Bone marrow (tissue), 2 donors: ENCODE results near the gene SCRT2.
"Not testable (repeated sequence)": the region's sequence is repeated elsewhere in the genome, so short reads cannot be mapped to it uniquely, and the experiment has no call there.

Experiments
- DNase-seq, 2 donors: peaks; one replicate each; lab custom pipeline; 2025; lab: John Stamatoyannopoulos, UW

The SCRT2 gene

DNA sequence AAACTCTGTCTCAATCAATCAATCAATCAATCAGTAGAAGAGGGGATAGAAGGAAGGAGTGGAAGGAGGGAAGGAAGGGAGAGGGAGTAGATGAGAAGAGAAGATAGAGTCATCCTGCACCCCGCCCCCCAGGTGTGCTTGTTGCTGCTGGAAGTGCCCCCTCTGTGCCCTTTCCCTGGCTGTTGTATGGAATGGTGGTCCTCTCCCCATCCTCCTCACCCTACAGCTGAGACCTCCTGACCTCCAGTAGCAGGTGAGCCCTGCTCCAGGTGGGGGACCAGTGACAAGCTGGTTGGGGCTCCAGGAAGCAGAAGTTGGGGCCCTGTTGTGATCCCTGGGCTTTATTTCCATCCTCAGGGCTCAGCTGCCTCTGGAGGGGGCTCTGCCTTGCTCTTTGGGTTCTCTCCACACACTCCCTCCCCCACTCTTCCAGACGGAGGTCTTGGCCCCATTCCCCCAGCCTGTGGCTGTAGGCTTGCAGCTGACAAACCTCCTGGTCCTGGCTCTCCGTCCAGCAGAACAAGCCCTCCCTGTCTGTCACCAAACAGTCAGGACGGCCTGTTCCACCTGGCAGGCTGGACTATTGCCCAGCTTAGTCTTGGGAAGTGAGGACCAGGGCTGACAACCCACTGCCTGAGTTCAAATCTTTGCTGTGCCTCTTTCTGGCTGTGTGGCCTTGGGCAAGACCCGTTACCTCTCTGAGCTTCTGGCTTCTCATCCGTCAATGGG, 26.0 kb upstream of the SCRT2 start:
- no peak for DNase-seq

DNA sequence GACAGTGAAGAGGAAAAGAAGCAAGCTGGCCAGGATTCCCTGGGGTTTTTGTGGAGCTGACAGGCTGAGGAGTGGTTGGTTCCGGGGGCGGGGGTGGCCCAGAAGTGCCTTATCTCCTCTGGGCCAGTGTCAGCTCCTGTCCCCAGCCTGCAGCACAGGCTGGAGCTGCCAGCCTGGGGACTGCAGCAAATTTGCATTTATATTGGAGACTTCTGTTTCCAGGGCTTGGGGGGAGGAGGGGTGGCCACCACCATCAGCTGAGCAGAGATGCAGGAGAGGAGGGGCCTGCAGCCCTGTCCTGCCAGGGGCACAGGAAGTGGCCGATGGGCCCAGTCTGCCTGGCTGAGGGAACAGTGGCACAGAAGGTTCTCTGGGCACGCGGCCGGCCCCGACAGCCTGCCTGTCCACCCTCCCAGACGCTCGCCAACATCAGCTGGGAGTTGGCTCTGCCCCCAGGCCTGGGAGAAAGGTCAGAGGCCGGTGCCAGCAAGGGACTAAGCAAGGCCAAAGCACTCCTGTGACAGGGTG, 24.3 kb upstream of the SCRT2 start:
- DNase-seq, result no peak

- no peak for DNase-seq
Measured at GRCh38 chr20:699342-699741, 23.7 kb upstream of the SCRT2 start.

- no peak for DNase-seq
Measured at GRCh38 chr20:698276-698675, 22.7 kb upstream of the SCRT2 start.

DNA sequence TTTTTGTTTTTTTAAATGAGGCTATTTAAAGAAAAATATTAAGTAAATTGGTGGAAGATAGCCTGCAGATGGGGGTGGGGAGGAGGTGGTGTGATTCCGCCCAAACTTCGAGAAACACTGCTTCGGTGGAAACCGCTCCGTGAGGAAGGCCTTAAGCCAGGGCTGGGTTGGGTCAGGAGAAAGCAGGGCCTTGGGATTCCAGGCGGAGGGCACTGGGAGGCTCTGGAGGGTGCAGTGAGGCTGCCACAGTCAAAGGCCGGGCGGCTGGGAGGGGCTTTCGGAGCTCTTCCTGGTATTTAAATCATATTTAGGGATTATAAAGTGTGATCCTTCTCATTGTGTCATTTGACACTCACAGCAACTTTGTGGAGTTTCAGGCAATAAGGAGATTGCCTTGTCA, 22.2 kb upstream of the SCRT2 start:
- DNase-seq, result no peak

DNA sequence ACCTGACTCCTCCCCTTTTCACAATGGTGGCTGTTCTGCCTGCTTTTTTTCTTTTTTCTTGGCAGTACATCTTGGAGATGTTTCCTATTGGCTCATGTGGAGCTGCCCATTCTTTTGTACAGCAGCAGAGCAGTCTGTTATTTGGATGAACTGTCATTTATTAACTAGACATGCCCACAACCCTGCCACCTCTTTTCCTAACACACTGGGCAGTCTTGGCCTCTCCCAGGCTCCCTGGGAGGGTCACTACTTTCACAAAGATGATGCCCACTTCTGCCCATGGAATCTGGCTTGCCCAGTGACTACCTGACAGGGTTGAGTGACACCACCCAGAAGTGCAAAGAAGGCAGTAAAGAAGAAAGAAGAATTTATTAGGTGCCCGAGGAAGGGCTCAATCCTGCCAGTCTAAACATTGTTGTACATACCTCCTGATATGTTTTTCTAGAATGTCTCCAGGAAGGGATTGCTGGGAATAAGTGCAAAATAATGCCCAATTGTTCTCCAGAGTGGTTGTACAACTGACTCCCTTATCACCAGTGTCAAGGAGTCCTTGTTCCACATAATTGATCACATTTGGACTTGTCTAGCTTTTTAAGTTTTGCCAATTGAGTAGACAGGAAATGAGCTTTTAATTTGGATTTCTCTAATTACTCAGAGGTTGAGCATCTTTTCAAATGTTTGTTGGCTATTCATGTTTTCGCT, 19.7 kb upstream of the SCRT2 start:
- no peak for DNase-seq

GRCh38 chr20:694496-694895, 18.9 kb upstream of the SCRT2 start:
- no peak for DNase-seq

DNA sequence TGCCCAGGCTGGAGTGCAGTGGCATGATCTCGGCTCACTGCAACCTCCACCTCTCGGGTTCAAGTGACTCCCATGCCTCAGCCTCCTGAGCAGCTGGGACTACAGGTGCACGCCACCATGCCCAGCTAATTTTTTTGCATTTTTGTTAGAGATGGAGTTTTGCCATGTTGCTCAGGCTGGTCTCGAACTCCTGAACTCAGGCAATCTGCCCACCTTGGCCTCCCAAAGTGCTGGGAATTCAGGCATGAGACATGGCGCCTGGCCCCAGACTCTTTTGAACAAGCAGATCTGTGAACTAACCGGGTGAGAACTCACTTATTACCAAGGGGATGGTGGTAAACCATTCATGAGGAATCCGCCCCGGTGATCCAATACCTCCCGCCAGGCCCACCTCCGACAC, 18.2 kb upstream of the SCRT2 start:
- DNase-seq, result not testable (repeated sequence)

GRCh38 chr20:692044-692443, 16.4 kb upstream of the SCRT2 start:
- no peak for DNase-seq

GRCh38 chr20:689947-690346, 14.3 kb upstream of the SCRT2 start:
- DNase-seq, result no peak

DNA sequence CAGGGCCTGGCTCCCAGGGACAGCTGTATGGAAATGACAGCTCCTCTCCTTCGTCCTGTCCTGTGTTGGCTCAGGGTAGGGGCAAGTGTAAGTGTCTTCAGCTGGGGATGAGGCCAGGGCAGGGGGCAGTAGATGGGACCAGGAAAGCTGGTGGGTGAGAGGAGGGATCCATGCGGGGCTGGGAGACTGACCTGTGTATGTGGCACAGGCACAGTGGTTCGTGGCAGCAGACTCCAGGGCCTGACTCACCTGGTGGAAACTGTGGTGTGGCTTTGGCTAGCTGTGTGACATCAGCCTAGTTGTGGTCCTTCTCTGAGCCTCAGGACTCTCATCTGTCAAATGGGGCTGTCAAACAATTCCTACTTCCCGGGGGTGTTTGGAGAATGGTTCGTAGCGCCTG, 13.7 kb upstream of the SCRT2 start:
- no peak for DNase-seq

GRCh38 chr20:688809-689212, 13.2 kb upstream of the SCRT2 start:
- no peak for DNase-seq

GRCh38 chr20:687468-688203, 12.0 kb upstream of the SCRT2 start:
- DNase-seq, result no peak

DNA sequence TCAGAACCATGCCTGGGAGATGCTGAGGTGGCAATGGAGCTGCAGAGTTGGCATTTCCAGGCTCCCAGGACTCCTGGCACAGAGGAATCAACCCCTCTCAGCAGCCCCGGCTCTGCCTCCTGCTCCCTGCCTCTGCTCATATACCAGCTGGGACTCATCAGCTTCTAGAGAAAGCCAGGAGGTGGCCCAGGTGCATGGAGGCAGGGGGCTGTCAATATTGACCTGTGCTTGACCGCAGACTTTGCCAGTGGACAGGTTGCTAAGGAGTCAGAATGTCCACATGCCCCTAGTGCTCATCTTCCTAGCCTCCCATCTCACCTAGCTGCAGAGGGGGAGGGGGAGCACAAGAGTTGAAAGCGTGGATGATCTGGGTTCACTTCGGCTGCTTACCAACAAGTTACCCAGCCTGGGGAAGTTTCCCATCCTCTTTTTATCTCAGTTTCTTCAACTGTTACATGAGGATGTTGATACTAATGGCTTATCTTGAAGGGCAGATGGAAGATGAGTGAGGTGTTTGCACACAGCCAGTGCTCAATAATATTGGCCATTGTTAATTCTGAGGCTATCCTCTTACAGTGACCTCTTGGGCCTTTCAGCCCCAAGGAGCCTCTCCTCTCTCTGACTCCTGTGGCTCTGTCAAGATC, 9.2 kb upstream of the SCRT2 start:
- no peak for DNase-seq

- DNase-seq, result no peak
Measured at GRCh38 chr20:682123-682522, 6.5 kb upstream of the SCRT2 start.

GRCh38 chr20:680638-681187, 5.1 kb upstream of the SCRT2 start:
- no peak for DNase-seq

GRCh38 chr20:677957-678356, 2.4 kb upstream of the SCRT2 start:
- no peak for DNase-seq

- DNase-seq, result no peak
Measured at GRCh38 chr20:676967-677366, 1.4 kb upstream of the SCRT2 start.

DNA sequence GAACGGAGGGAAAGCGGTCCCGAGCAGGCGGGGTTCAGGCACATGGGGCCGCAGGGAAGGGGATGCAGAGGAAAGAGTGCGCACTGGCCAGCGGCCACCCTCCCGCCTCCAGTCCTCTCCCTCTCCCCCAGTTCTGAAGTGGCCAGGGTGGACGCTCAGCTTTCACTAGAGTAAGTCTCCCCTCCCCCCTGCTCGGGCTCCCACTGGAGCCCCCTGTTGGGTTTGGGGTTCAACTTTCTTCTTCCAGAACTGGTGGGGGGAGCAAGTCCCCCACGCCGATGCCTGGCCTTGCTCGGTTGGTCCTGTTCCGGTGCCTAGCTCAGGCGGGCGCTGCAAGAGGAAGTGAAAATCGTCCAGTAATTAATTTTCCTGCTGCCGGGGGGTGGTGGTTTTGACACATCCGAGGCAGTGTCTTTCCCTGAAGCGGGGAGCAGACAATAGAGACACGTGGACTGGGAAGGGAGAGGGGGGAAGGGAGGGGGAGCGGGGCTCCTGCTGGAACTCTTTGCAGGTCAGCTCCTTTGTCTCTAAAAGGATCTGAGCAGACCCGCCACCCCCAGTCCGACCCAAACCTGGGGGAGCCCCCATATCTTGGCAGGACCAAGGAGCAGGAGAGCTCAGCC, 824 bp upstream of the SCRT2 start:
- peak in 1 of 2 donors; percentile 11 for DNase-seq

GRCh38 chr20:675033-675452, 559 bp downstream of the SCRT2 start:
- no peak for DNase-seq

GRCh38 chr20:673603-674001, 2.0 kb downstream of the SCRT2 start:
- DNase-seq, result no peak
